ENCODE measurements around the gene IFT172. TPM values are rescaled to one million over a fixed set of nuclear protein-coding genes. Genes with fewer than 3 reads are reported as not detected.

Gene IFT172
- total RNA-seq, 2 donors from 2014 or later = 32.6 to 42.8 TPM

DNA sequence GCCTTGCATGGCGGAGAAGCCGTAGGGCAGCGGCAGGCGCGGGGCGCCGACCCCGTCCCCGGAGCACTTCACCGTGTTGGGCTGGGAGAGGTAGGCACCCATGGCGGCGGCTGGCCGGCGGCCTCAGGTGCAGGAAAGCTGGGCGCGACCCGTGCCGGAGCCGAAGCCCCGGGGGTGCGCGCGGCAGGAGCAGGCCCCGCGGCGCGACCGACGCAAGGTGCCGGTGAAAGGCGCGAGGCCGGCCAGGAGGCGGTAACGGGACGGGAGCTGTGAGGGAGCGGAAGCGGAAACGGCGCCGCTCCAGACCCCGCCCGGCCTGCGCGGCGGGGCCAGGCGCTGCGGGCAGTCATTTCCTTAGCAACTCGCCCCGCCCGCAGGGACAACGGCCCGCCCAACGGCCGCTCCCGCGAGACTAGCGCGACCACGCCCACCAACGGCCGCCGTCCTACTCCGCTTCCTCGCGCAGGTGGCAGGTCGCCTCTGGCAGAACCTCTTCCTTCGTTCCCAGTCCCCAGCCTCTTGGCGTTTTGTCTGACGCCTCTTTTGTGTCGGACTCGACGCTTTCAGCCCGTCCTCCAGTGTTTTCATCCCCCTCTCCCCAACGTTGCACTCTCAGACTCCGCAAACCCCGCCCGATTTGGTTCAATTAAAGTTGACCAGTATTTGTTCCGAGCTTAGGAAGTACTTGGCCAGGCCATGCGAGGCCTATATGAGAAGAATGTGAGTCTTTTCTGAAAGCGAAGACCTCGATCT is 80.0 kb downstream of the IFT172 start, which contains the start of gene PPM1G:
Gene PPM1G, minus strand, starts transcription at position 271 of the 753 bp plus-strand sequence. Its CDS starts 169 bp downstream, at position 102.
- intact Hi-C loops (cut with DNase I) = loop anchor here (2.0 kb wide), 1 partner anchor 19 kb away; the partner anchor contains the start of gene NRBP1

DNA sequence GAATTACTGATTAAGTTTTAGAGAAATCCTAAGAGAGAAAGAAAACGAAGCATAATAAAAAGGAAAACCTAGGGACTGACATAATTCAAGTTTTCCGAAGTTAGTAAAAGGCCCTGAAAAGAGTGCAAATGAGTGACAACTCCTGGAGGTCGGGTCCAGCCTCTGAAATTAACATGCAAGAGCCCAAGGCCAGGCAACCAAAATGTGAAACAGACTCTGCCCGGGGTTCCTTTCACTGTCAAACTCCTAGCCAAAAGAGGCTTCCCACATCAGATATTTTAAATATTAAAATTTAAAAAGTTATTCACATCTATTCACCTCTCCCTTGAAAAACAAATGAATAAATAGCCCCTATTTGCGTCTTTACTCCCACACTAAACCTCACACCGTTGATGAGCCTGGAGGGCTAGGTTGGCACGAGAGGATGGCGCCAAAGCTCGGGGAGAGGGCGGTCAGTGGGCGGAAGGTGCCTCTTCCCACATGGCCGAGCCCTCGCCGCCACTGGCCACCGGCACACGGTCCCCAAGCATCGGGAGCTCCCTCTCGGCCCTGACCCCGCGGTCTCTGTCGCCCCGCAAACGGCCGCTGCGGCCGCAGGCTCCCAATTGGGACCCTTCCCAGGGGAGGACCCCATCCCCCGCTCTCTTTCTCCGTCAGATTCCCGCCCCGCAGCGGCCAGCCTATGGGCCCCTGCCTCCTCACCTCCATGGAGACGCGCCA is 80.8 kb downstream of the IFT172 start:
- intact Hi-C loops (cut with DNase I) = loop anchor here (2.0 kb wide), 1 partner anchor 20 kb away; the partner anchor contains the start of gene NRBP1
- Histone ChIP-seq H3K4me3 (peak overlapping the region; percentile 76 to 97), H3K4me1 (replicated peaks) (no peaks in the 10 kb centered on the region), H3K9me3 (no peaks in the 10 kb centered on the region), H3K36me3 (no peaks in the 10 kb centered on the region), H3K27ac (peak overlapping the region; percentile 76 to 81), H3K27me3 (replicated peaks; ENCODE audit: insufficient read depth) (no peaks in the 10 kb centered on the region)
- under 1% methylated on average over 33 of the region's 33 CpGs for WGBS
- no peak for TF ChIP-seq POLR2A (IDR thresholded peaks at IDR 0.05)
- no peak for TF ChIP-seq POLR2AphosphoS5 (IDR thresholded peaks at IDR 0.05)
- TF ChIP-seq, protein P1, sequence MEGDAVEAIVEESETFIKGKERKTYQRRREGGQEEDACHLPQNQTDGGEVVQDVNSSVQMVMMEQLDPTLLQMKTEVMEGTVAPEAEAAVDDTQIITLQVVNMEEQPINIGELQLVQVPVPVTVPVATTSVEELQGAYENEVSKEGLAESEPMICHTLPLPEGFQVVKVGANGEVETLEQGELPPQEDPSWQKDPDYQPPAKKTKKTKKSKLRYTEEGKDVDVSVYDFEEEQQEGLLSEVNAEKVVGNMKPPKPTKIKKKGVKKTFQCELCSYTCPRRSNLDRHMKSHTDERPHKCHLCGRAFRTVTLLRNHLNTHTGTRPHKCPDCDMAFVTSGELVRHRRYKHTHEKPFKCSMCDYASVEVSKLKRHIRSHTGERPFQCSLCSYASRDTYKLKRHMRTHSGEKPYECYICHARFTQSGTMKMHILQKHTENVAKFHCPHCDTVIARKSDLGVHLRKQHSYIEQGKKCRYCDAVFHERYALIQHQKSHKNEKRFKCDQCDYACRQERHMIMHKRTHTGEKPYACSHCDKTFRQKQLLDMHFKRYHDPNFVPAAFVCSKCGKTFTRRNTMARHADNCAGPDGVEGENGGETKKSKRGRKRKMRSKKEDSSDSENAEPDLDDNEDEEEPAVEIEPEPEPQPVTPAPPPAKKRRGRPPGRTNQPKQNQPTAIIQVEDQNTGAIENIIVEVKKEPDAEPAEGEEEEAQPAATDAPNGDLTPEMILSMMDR (IDR thresholded peaks at IDR 0.05) = no peak
- DNase-seq (ENCODE audit: low spot score) = no peak

More for the DNA sequence above, 80.0 kb downstream of the IFT172 start, which contains the start of gene PPM1G:
- peak; percentile 95 for DNase-seq (ENCODE audit: low spot score)
- Histone ChIP-seq H3K9me3 (no peaks in the 10 kb centered on the region), H3K4me3 (peak within 1 kb of the TSS; percentile 76 to 97), H3K4me1 (replicated peaks) (no peaks in the 10 kb centered on the region), H3K27ac (peak within 1 kb of the TSS; percentile 76 to 81), H3K27me3 (replicated peaks; ENCODE audit: insufficient read depth) (no peaks in the 10 kb centered on the region), H3K36me3 (no peaks in the 10 kb centered on the region)
- TF ChIP-seq, protein P1 (IDR thresholded peaks at IDR 0.05) = peak in 2 of 4 experiments; percentile 17 to 23
- TF ChIP-seq POLR2AphosphoS5 (IDR thresholded peaks at IDR 0.05) (peak; percentile 87), POLR2A (IDR thresholded peaks at IDR 0.05) (peak; percentile 59)
- under 1% methylated on average over 47 of the region's 82 CpGs for WGBS

GRCh38 chr2:27407798-27408491 is 81.6 kb downstream of the IFT172 start:
- no peaks in the 10 kb centered on the region for H3K36me3 ChIP-seq
- no peak for TF ChIP-seq POLR2AphosphoS5 (IDR thresholded peaks at IDR 0.05)
- TF ChIP-seq, protein P1 (IDR thresholded peaks at IDR 0.05) = peak in 3 of 4 experiments; percentile 41 to 63 (median 57)
- H3K9me3 ChIP-seq = no peaks in the 10 kb centered on the region
- WGBS = 51% methylated on average over 16 of the region's 16 CpGs
- H3K27ac ChIP-seq = no peak overlapping the region
- peak overlapping the region in 1 of 2 donors; percentile 76 for H3K4me3 ChIP-seq
- H3K4me1 ChIP-seq (replicated peaks) = no peaks in the 10 kb centered on the region
- H3K27me3 ChIP-seq (replicated peaks; ENCODE audit: insufficient read depth) = no peaks in the 10 kb centered on the region
- intact Hi-C loops (cut with DNase I) = loop anchor here (2.0 kb wide), 1 partner anchor 21 kb away; the partner anchor contains the start of gene NRBP1
- DNase-seq (ENCODE audit: low spot score) = peak; percentile 10

- 99% methylated on average over 2 of the region's 2 CpGs for WGBS
- no peak for DNase-seq (ENCODE audit: low spot score)
- Histone ChIP-seq H3K27me3 (replicated peaks; ENCODE audit: insufficient read depth) (no peaks in the 10 kb centered on the region), H3K36me3 (no peaks in the 10 kb centered on the region), H3K4me1 (replicated peaks) (no peaks in the 10 kb centered on the region), H3K9me3 (no peaks in the 10 kb centered on the region), H3K27ac (no peak overlapping the region), H3K4me3 (no peak overlapping the region)
- TF ChIP-seq POLR2A (IDR thresholded peaks at IDR 0.05) = no peak
- TF ChIP-seq POLR2AphosphoS5 (IDR thresholded peaks at IDR 0.05) = no peak
- TF ChIP-seq, protein P1 (IDR thresholded peaks at IDR 0.05) = no peak
- intact Hi-C loops (cut with DNase I) = no loop called here
These were observed 89.0 kb downstream of the IFT172 start for GRCh38 chr2:27400348-27401135.
